Sigmoid colon (tissue), 4 donors: ENCODE measurements around the gene EXOC6B.

Experiments
- EP300 ChIP-seq, 4 donors: sonication (generic); formaldehyde crosslinking; IDR thresholded peaks; one replicate each; pipeline ENCODE4 v1.6.1; 2017; ENCODE audit warnings: antibody characterized with exemption in 4 of 4
- POLR2A ChIP-seq, 2 donors: fragments of 450-650 bp; IDR thresholded peaks; one replicate each; pipeline ENCODE4 v1.6.1; 2016; ENCODE audit warnings: antibody characterized with exemption in 2 of 2, mild to moderate bottlenecking in 2 of 2, moderate library complexity in 2 of 2
- POLR2AphosphoS5 ChIP-seq, 4 donors: sonication (generic); formaldehyde crosslinking; IDR thresholded peaks; one replicate each; pipeline ENCODE4 v1.6.1; 2017; ENCODE audit warnings: antibody characterized with exemption in 4 of 4
- TF ChIP-seq, protein P1 (sequence below), 4 experiments: fragments of 450-650 bp in 3 of 4; fragments of 200-600 bp in 1 of 4; IDR thresholded peaks; one replicate each; pipeline ENCODE4 v1.5.1; 2016 to 2019; ENCODE audit warnings: antibody characterized with exemption in 4 of 4, mild to moderate bottlenecking in 3 of 4, moderate library complexity in 2 of 4

DNA sequence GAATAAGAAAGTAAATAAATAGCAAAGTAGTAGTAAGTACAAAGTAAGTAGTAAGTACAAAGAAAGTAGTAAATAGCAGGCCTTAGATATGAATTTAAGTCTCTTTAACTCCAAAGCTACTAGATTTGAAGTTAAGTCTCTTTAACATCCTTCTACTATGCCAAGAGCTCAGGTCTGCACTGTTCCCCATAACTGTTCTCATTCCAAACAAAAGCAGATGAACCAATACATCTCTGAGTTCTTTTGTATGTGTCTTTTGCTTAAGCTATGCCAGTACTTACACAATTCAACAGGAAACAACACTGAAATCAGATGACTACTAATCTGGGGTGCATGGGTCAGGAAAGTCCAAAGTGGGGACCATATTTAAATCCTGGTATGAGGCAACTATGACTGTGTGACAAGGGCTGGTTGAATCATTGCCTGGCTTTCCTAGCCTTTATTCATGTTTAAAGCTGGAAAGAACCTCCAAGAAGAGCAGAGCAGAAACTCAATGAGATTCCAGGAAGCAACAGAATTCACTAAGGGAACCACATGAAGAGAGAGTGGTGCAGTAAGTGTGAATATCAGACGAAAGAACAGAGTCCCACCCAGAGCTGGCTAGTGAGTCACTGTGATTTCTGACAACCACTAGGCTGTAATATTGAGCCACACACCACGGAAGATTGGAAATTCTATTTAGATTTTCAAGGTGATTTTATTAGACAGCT is 627.1 kb downstream of the EXOC6B start:
- TF ChIP-seq, protein P1, sequence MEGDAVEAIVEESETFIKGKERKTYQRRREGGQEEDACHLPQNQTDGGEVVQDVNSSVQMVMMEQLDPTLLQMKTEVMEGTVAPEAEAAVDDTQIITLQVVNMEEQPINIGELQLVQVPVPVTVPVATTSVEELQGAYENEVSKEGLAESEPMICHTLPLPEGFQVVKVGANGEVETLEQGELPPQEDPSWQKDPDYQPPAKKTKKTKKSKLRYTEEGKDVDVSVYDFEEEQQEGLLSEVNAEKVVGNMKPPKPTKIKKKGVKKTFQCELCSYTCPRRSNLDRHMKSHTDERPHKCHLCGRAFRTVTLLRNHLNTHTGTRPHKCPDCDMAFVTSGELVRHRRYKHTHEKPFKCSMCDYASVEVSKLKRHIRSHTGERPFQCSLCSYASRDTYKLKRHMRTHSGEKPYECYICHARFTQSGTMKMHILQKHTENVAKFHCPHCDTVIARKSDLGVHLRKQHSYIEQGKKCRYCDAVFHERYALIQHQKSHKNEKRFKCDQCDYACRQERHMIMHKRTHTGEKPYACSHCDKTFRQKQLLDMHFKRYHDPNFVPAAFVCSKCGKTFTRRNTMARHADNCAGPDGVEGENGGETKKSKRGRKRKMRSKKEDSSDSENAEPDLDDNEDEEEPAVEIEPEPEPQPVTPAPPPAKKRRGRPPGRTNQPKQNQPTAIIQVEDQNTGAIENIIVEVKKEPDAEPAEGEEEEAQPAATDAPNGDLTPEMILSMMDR (IDR thresholded peaks at IDR 0.05): no peak
- TF ChIP-seq POLR2A (IDR thresholded peaks at IDR 0.05) (no peak), EP300 (IDR thresholded peaks at IDR 0.05) (no peak), POLR2AphosphoS5 (IDR thresholded peaks at IDR 0.05) (no peak)
